ENCODE measurements around the gene GUK1. TPM values are rescaled to one million over a fixed set of nuclear protein-coding genes. Genes with fewer than 3 reads are reported as not detected.

GUK1 gene
- total RNA-seq, 1 experiment from 2014 or later, result 111 TPM

- TF ChIP-seq SOX15 (CRISPR knock-in tag; IDR thresholded peaks at IDR 0.05) (no peak), TP53 (CRISPR knock-in tag; IDR thresholded peaks at IDR 0.05) (no peak), ZNF317 (CRISPR knock-in tag; IDR thresholded peaks at IDR 0.05; ENCODE audit: borderline replicate concordance, low read depth) (no peak), ZBTB43 (CRISPR knock-in tag; IDR thresholded peaks at IDR 0.05) (no peak), AR (CRISPR knock-in tag; IDR thresholded peaks at IDR 0.05) (no peak), HMGA2 (CRISPR knock-in tag; IDR thresholded peaks at IDR 0.05) (no peak), FOXJ3 (CRISPR knock-in tag; IDR thresholded peaks at IDR 0.05; ENCODE audit: borderline replicate concordance) (no peak), ZNF138 (CRISPR knock-in tag; conservative IDR thresholded peaks at IDR 0.05) (no peak), MYBL2 (CRISPR knock-in tag; IDR thresholded peaks at IDR 0.05) (no peak), CBFB (CRISPR knock-in tag; IDR thresholded peaks at IDR 0.05; ENCODE audit: low read depth) (no peak)
- TF ChIP-seq, protein P1, sequence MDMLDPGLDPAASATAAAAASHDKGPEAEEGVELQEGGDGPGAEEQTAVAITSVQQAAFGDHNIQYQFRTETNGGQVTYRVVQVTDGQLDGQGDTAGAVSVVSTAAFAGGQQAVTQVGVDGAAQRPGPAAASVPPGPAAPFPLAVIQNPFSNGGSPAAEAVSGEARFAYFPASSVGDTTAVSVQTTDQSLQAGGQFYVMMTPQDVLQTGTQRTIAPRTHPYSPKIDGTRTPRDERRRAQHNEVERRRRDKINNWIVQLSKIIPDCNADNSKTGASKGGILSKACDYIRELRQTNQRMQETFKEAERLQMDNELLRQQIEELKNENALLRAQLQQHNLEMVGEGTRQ (CRISPR knock-in tag; IDR thresholded peaks at IDR 0.05), result no peak
- Mint-ChIP-seq H3K4me1 (peaks cover 8% of the 10 kb centered on the region), H3K27ac (no peak overlapping the region), H3K36me3 (peaks cover 43% of the 10 kb centered on the region), H3K4me3 (no peak overlapping the region), H3K27me3 (ENCODE audit: low read depth) (no peaks in the 10 kb centered on the region; the same call in 1 of the 2 replicates), H3K9me3 (peaks cover 11% of the 10 kb centered on the region)
- ATAC-seq, result no peak
- ChIA-PET POLR2A (interaction anchor here (0.6 kb wide), 1 partner anchor 360 kb away, joined by 3 read pairs; a partner anchor contains a TSS), CTCF (interaction anchor here (1.2 to 1.9 kb wide), 2 partner anchors 93 to 99 kb away, joined by 5 to 6 read pairs; no protein-coding TSS in a partner anchor)
- no peak for DNase-seq (ENCODE audit: low spot score)
Measured at GRCh38 chr1:228098323-228098931, 41.7 kb upstream of the GUK1 start.

DNA sequence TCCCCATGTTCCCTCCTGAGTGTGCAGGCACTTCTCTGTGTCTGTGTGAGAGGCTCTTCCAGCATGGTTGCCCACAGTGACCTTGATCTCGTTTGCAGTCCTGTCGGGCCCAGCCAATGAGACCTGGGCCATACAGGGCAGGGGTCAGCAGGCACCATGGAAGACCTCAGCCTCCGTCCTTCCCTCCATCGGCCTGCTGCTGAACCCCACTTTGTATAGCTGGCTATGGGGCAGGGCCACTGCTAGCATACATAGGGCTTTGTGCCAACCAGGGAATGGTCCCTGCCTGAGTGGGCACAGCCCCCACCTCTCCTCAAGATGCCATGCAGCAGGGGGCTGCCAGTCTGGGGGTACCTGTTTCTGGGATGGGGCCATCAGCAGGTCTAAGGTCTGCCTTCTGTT is 40.7 kb upstream of the GUK1 start:
- no peak for DNase-seq (ENCODE audit: low spot score)

DNA sequence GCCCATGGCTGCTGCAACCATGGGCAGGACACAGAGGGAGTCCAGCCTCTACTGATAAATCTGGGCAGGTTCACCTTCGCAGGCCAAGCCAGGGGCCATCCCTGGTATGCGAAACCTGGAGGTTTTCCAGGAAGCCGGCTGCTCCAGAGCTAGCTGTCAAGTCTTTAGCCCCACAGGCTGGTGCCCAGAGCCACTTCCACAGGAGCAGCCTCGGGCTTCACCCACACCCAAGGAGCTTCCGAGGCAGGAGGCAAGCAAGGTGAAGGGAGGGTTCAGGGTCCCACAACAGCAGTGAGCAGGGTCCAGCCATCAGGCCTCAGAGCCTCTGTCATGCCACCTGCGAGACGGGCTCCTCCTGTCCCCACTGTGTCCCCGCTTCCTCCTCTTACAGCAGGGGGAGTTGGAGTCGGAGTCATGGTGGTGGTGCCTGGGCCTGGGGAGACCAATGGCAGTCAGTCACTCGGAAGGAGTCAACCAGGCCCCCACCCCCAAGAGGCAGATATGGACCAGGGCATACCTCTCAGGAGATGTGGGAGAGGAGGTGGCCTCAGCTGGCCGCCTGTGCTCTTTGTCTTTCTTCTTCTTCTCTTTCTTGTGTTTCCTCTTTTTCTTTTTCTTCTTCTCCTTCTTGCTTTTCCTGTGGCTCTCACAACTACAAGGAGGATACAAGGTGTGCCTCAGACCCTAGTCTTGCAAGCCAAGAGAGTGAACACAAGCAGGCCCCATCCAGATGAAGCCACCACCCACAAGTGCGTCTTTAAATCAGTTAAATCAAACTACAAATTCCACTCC is 39.1 kb upstream of the GUK1 start:
- no peaks in the 10 kb centered on the region for H3K9me3 Mint-ChIP-seq
- peak overlapping the region; percentile 50 for H3K4me3 Mint-ChIP-seq
- peaks cover 13% of the 10 kb centered on the region for H3K4me1 Mint-ChIP-seq
- no peak overlapping the region; the same call in 1 of the 2 replicates for H3K27ac Mint-ChIP-seq
- no peak for TF ChIP-seq ELF4 (CRISPR knock-in tag; IDR thresholded peaks at IDR 0.05; ENCODE audit: low read depth)
- TF ChIP-seq FOXP1 (CRISPR knock-in tag; IDR thresholded peaks at IDR 0.05; ENCODE audit: borderline replicate concordance), result 0 out of 2 replicates have a peak, but pooled peaks have one; percentile 24
- ChIA-PET POLR2A (interaction anchor here (1.0 kb wide), 1 partner anchor 95 kb away, joined by 3 read pairs; no protein-coding TSS in a partner anchor), CTCF (interaction anchor here (1.3 to 1.7 kb wide), 3 partner anchors 19 to 102 kb away, joined by 4 to 14 read pairs (median 4); partner anchors contain the start of gene ARF1)
- peaks cover 5% of the 10 kb centered on the region; the same call in 1 of the 2 replicates for H3K27me3 Mint-ChIP-seq (ENCODE audit: low read depth)
- H3K36me3 Mint-ChIP-seq, result peaks cover 29% of the 10 kb centered on the region
- ATAC-seq (no peak), DNase-seq (ENCODE audit: low spot score) (no peak)

More for the DNA sequence above, 40.7 kb upstream of the GUK1 start:
- CTCF ChIA-PET, result interaction anchor here (1.2 to 1.9 kb wide), 3 partner anchors 17 to 100 kb away, joined by 4 to 6 read pairs (median 6); partner anchors contain the start of gene ARF1
- Mint-ChIP-seq H3K27ac (no peak overlapping the region; the same call in 1 of the 2 replicates), H3K4me1 (peaks cover 14% of the 10 kb centered on the region), H3K4me3 (no peak overlapping the region), H3K9me3 (peaks cover 8% of the 10 kb centered on the region), H3K36me3 (peaks cover 39% of the 10 kb centered on the region), H3K27me3 (ENCODE audit: low read depth) (peaks cover 5% of the 10 kb centered on the region; the same call in 1 of the 2 replicates)
- TF ChIP-seq TCF7 (CRISPR knock-in tag; IDR thresholded peaks at IDR 0.05; ENCODE audit: low read depth), result no peak
- no peak for TF ChIP-seq ZNF219 (CRISPR knock-in tag; IDR thresholded peaks at IDR 0.05; ENCODE audit: borderline replicate concordance)
- TF ChIP-seq CREM (CRISPR knock-in tag; IDR thresholded peaks at IDR 0.05), result 0 out of 2 replicates have a peak, but pooled peaks have one; percentile 28
- ATAC-seq, result no peak
- POLR2A ChIA-PET, result interaction anchor here (0.6 kb wide), 1 partner anchor 59 kb away, joined by 3 read pairs; no protein-coding TSS in a partner anchor
